VCaP (cell line): ENCODE measurements around the gene SLC25A2.
"Not testable (repeated sequence)": the region's sequence is repeated elsewhere in the genome, so short reads cannot be mapped to it uniquely, and the experiment has no call there.

ENCODE experiments used
- H3K27ac ChIP-seq: fragments of 450-650 bp; 2 replicates; pipeline ENCODE4 v1.5.1; 2017
- TF ChIP-seq, protein P1 (sequence below): fragments of 450-650 bp; conservative IDR thresholded peaks from 2 replicates; pipeline ENCODE4 v1.5.1; 2017; ENCODE audit warnings: mild to moderate bottlenecking, moderate library complexity

Gene SLC25A2

DNA sequence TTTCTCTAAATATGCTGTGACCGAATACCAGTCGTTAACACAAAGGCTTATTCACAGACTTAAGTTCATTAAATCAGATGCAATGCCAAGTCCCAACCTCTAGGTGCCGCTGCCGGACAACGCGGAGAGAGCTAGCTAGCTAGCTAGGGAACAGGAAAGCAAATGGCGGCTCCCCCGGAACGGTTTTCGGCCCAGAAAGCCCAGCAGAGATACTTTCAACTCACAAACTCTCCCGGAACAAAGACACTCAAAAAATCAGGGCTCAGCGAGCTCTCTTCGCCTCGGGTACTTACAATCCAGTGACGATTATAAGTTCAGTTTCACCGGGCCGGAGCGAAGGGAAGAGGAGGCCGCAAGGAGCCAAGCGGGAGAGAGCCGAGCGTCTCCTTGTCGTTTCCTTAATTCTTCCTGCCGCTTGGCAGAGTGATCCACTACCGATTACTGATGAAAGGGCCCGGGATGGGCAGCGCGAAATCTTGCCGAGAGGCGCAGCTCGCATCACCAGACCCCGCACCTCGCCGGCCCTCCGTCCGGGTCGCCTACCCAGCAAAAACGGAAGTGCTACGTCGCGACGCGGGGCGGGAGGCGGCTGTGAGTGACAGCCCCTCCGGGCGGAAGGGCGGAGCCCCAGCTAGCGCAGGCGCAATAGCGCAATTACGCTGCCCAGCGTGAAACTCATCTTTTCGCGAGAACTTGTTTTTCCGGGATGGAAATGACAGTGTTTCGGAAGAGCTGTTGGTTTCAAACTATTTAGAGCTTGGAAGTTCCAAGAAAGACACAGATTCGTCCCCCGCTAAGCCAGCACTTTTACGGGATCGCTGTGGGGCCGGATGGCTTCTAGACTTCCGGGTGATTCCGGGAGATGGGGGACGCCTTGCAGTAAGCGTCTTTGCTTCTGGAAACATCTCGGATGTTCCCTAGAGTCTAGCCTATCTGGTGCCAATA is 16.6 kb upstream of the SLC25A2 start, which contains the start of gene TAF7:
Gene TAF7 (minus strand): TSS at position 560 of the 945 bp plus-strand sequence. CDS start 740 bp downstream, outside the sequence.
- H3K27ac ChIP-seq, result peak within 1 kb of the TSS; percentile 92

DNA sequence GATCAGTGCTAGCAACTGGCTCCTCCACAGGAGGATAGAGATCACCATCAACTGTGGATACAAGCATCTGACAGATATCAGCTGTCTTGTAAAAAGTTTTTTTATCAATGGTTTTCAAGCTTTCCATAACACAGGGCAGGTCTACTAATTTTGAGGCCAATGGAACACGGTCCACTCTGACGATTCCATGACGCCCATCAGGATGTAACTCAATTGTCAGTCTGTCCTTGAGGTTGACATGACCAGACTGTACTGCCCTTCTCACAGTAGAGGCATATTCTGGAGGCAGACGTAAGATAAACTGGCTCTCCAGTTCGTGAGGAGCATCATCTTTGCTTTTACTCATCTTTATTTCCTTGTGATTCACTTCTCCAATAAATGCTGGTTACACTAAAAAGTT is 15.8 kb upstream of the SLC25A2 start:
- H3K27ac ChIP-seq, result peak overlapping the region; percentile 92; the same call in 1 of the 2 replicates
- TF ChIP-seq, protein P1, sequence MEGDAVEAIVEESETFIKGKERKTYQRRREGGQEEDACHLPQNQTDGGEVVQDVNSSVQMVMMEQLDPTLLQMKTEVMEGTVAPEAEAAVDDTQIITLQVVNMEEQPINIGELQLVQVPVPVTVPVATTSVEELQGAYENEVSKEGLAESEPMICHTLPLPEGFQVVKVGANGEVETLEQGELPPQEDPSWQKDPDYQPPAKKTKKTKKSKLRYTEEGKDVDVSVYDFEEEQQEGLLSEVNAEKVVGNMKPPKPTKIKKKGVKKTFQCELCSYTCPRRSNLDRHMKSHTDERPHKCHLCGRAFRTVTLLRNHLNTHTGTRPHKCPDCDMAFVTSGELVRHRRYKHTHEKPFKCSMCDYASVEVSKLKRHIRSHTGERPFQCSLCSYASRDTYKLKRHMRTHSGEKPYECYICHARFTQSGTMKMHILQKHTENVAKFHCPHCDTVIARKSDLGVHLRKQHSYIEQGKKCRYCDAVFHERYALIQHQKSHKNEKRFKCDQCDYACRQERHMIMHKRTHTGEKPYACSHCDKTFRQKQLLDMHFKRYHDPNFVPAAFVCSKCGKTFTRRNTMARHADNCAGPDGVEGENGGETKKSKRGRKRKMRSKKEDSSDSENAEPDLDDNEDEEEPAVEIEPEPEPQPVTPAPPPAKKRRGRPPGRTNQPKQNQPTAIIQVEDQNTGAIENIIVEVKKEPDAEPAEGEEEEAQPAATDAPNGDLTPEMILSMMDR, result no peak

More for the DNA sequence above, 16.6 kb upstream of the SLC25A2 start, which contains the start of gene TAF7:
- TF ChIP-seq, protein P1, result peak; percentile 89

DNA sequence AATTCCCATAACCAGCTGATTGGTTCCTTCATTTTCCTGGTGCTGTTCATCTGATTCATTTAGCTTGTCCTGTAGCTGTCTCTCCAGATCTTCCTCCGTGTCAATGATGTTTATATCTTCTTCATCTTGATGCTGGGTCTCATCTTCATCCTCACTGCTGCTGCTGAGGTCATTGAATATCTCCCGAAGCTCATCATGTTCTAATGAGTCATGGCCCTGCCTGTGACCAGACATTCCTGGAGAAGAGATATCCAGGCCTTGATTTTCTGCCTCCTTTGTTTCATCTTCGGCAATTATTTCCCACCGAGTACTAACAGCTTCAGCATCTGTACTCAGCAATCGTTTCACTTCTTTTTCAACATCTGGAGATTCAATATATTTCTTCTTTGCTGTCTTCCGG is 15.4 kb upstream of the SLC25A2 start:
- TF ChIP-seq, protein P1, result no peak
- H3K27ac ChIP-seq, result no peak overlapping the region

DNA sequence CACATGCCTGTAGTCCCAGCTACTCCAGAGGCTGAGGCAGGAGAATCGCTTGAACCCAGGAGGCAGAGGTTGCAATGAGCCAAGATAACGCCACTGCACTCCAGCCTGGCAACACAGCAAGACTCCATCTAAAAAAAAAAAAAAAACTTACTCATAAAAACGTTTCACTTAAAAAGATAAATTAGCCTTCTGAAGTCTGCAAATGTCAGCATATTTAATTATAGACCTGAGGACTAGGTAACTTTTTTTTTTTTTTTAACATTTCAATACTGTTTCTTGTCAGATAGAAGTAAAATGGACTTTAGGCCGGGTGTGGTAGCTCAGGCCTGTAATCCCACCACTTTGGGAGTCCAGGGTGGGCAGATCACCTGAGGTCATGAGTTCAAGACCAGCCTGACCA is 13.1 kb upstream of the SLC25A2 start:
- H3K27ac ChIP-seq, result not testable (repeated sequence)

DNA sequence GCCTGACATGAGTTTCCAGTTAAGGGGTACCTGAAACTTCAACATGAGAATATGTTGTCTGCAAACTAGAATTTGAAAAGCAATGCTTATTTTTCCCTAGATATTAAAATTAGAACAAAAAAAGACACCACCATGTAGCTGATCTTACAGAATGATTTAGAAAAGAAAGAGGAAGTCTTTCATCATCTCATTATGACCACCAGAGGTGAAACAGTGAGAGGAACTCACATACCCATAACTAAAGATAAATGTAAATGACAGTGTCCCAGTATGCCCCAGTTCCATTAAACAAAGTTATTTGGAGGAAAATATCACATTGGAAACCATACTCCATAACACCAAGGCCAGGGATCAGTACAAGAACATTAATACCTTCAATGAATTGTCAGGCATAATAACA is 9.9 kb upstream of the SLC25A2 start:
- no peak overlapping the region for H3K27ac ChIP-seq
- TF ChIP-seq, protein P1, result no peak

DNA sequence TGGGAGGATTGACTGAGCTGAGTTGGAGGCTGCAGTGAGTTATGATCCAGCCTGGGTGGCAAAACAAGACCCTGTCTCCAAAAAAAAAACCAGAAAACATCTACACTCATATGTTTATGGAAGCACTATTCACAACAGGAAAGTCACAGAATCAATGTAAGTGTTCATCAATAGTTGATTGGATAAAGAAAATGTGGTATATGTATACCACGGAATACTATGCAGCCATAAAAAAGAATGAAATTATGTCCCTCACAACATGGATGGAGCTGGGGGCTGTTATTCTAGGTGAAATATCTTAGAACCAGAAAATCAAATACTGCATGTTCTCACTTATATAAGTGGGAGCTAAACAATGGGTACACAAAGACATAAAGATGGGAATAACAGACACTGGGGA is 2.8 kb upstream of the SLC25A2 start:
- TF ChIP-seq, protein P1, result no peak
- H3K27ac ChIP-seq, result no peak overlapping the region

DNA sequence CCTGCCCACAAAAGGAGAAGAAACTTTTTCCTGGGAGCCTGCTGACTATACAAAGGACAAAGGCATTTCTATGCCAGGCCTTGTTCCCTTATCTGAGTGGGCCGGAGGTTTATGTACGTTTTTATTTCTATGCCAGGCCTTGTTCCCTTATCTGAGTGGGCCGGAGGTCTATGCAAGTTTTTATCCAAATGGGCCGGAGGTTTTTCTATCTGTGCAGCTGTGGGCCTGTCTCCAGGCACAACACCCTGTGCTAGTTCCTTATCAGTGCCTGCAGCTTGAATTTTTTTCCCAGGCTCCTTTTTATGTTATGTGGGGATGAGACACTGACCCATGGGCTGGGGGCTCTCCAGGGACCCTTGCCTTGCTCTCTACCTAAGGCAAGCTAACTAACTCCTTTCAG is 5.5 kb downstream of the SLC25A2 start:
- TF ChIP-seq, protein P1, result no peak
- H3K27ac ChIP-seq, result no peak overlapping the region

DNA sequence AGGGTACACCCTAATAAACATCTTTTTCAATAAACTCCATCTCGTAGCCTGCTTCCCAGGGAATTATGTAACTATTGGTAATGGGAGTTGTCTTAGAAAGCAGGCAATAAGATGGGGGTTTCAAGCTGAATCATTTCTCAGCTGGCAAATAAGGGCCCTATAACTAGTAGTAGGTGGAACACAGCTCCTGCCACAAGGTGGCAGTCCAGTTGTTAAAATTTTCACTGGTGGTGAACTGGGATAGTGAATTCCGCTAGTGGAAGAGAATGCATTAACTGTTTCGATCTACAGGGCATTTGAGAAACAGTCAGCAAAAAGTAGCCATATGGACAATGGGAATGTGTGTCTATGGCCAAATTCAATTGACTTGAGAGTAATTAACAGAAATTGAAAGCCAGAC is 30.9 kb downstream of the SLC25A2 start:
- no peak overlapping the region for H3K27ac ChIP-seq
- TF ChIP-seq, protein P1, result no peak
